Esophagus squamous epithelium (tissue), 5 donors: Measurements from ENCODE around the gene HCN1. TPM values are rescaled to one million over a fixed set of nuclear protein-coding genes. Genes with fewer than 3 reads are reported as not detected.

Experiments
- DNase-seq: peaks from one replicate; lab custom pipeline; 2025; lab: John Stamatoyannopoulos, UW
- H3K27ac ChIP-seq, 4 donors: fragments of 200-600 bp; sonication (generic); one replicate each; pipeline ENCODE4 v1.5.1; 2016 to 2019; ENCODE audit warnings: mild to moderate bottlenecking in 1 of 4
- H3K27me3 ChIP-seq, 4 donors: fragments of 200-600 bp; sonication (generic); 1 replicate in 3 of 4; 2 replicates in 1 of 4; pipeline versions ENCODE4 v1.5.1 to v1.6.0; 2017 to 2021; ENCODE audit warnings: antibody characterized with exemption in 1 of 4
- H3K36me3 ChIP-seq, 3 donors: fragments of 200-600 bp; sonication (generic); one replicate each; pipeline ENCODE4 v1.5.1; 2016 to 2019
- H3K4me1 ChIP-seq, 3 donors: fragments of 200-600 bp; sonication (generic); one replicate each; pipeline ENCODE4 v1.5.1; 2017 to 2019
- H3K4me3 ChIP-seq, 4 donors: fragments of 200-600 bp; sonication (generic); 1 replicate in 3 of 4; 2 replicates in 1 of 4; pipeline ENCODE4 v1.5.1; 2016 to 2019; ENCODE audit warnings: mild to moderate bottlenecking in 2 of 4, moderate library complexity in 1 of 4
- H3K9me3 ChIP-seq, 3 donors: fragments of 200-600 bp; sonication (generic); one replicate each; pipeline ENCODE4 v1.5.1; 2016 to 2019
- POLR2A ChIP-seq, 4 donors: fragments of 450-650 bp; IDR thresholded peaks; one replicate each; pipeline ENCODE4 v1.6.1; 2017; ENCODE audit warnings: antibody characterized with exemption in 4 of 4, mild to moderate bottlenecking in 4 of 4, moderate library complexity in 3 of 4
- WGBS, 2 donors: methylation state at CpG; one replicate each; pipeline ENCODE4 v1.1.5; 2018; 5-methylcytosine and 5-hydroxymethylcytosine counted together
- intact Hi-C: fragments of 100-400 bp; cut with DNase I; formaldehyde crosslinking; loops from one replicate; pipeline ENCODE4 v1.15.0; 2022
- total RNA-seq, 4 donors: library from RNA; depleted of rRNA; stranded (reverse); fragments of >200 nt; gene quantifications; one replicate each; pipeline ENCODE4 v1.1.0, GENCODE V29; 2016
- TF ChIP-seq, protein P1 (sequence below), 6 experiments: fragments of 450-650 bp in 4 of 6; fragments of 200-600 bp in 2 of 6; sonication (generic) in 2 of 6; IDR thresholded peaks; one replicate each; pipeline ENCODE4 v1.5.1; 2016 to 2019; ENCODE audit warnings: antibody characterized with exemption in 6 of 6, mild to moderate bottlenecking in 4 of 6, moderate library complexity in 4 of 6
- donor health status: DM: yes; HTN: yes; CAD: no.

Gene HCN1
- total RNA-seq, 4 donors from 2014 or later: 0.19 TPM; not detected in 3

GRCh38 chr5:45402804-45403455 is 293.2 kb downstream of the HCN1 start:
- H3K36me3 ChIP-seq: no peaks in the 10 kb centered on the region
- no peaks in the 10 kb centered on the region for H3K27me3 ChIP-seq
- no peaks in the 10 kb centered on the region for H3K9me3 ChIP-seq
- H3K4me3 ChIP-seq: no peak overlapping the region
- no peak overlapping the region for H3K27ac ChIP-seq
- intact Hi-C loops: no loop called here
- TF ChIP-seq, protein P1, sequence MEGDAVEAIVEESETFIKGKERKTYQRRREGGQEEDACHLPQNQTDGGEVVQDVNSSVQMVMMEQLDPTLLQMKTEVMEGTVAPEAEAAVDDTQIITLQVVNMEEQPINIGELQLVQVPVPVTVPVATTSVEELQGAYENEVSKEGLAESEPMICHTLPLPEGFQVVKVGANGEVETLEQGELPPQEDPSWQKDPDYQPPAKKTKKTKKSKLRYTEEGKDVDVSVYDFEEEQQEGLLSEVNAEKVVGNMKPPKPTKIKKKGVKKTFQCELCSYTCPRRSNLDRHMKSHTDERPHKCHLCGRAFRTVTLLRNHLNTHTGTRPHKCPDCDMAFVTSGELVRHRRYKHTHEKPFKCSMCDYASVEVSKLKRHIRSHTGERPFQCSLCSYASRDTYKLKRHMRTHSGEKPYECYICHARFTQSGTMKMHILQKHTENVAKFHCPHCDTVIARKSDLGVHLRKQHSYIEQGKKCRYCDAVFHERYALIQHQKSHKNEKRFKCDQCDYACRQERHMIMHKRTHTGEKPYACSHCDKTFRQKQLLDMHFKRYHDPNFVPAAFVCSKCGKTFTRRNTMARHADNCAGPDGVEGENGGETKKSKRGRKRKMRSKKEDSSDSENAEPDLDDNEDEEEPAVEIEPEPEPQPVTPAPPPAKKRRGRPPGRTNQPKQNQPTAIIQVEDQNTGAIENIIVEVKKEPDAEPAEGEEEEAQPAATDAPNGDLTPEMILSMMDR (IDR thresholded peaks at IDR 0.05): no peak
- 60 to 73% methylated on average over 1 of the region's 1 CpG for WGBS, 2 donors
- H3K4me1 ChIP-seq: no peaks in the 10 kb centered on the region
- DNase-seq: no peak

GRCh38 chr5:45399041-45399440 is 297.1 kb downstream of the HCN1 start:
- Histone ChIP-seq H3K36me3 (no peaks in the 10 kb centered on the region), H3K9me3 (no peaks in the 10 kb centered on the region), H3K27me3 (no peaks in the 10 kb centered on the region), H3K4me1 (no peaks in the 10 kb centered on the region), H3K27ac (no peak overlapping the region), H3K4me3 (no peak overlapping the region)
- 14 to 27% methylated on average over 1 of the region's 1 CpG for WGBS, 2 donors
- DNase-seq: no peak
- TF ChIP-seq, protein P1 (IDR thresholded peaks at IDR 0.05): no peak
- TF ChIP-seq POLR2A (IDR thresholded peaks at IDR 0.05): no peak
- intact Hi-C loops: no loop called here

- TF ChIP-seq POLR2A (IDR thresholded peaks at IDR 0.05): no peak
- TF ChIP-seq, protein P1 (IDR thresholded peaks at IDR 0.05): no peak
Observed at GRCh38 chr5:45385321-45386058, 310.7 kb downstream of the HCN1 start.

GRCh38 chr5:45383985-45384384 is 312.2 kb downstream of the HCN1 start:
- H3K4me1 ChIP-seq: no peaks in the 10 kb centered on the region
- no peak overlapping the region for H3K4me3 ChIP-seq
- no peaks in the 10 kb centered on the region for H3K36me3 ChIP-seq
- intact Hi-C loops: no loop called here
- H3K27me3 ChIP-seq: no peaks in the 10 kb centered on the region
- 35 to 52% methylated on average over 2 of the region's 2 CpGs for WGBS, 2 donors
- no peak for DNase-seq
- TF ChIP-seq POLR2A (IDR thresholded peaks at IDR 0.05): no peak
- TF ChIP-seq, protein P1 (IDR thresholded peaks at IDR 0.05): no peak
- no peaks in the 10 kb centered on the region for H3K9me3 ChIP-seq
- no peak overlapping the region for H3K27ac ChIP-seq

More at GRCh38 chr5:45385321-45386058, 310.7 kb downstream of the HCN1 start:
- H3K27ac ChIP-seq: no peak overlapping the region
- H3K36me3 ChIP-seq: no peaks in the 10 kb centered on the region
- no peaks in the 10 kb centered on the region for H3K4me1 ChIP-seq
- H3K27me3 ChIP-seq: no peaks in the 10 kb centered on the region
- no peak for DNase-seq
- intact Hi-C loops: no loop called here
- WGBS, 2 donors: 57 to 67% methylated on average over 6 of the region's 6 CpGs
- H3K4me3 ChIP-seq: no peak overlapping the region
- H3K9me3 ChIP-seq: no peaks in the 10 kb centered on the region

GRCh38 chr5:45382583-45382982 is 313.6 kb downstream of the HCN1 start:
- no peaks in the 10 kb centered on the region for H3K9me3 ChIP-seq
- DNase-seq: no peak

More at GRCh38 chr5:45382583-45382982, 313.6 kb downstream of the HCN1 start:
- Histone ChIP-seq H3K27me3 (no peaks in the 10 kb centered on the region), H3K4me1 (no peaks in the 10 kb centered on the region), H3K4me3 (no peak overlapping the region), H3K36me3 (no peaks in the 10 kb centered on the region), H3K27ac (no peak overlapping the region)
- WGBS, 2 donors: 85% methylated on average over 2 of the region's 2 CpGs
- TF ChIP-seq POLR2A (IDR thresholded peaks at IDR 0.05): no peak
- TF ChIP-seq, protein P1 (IDR thresholded peaks at IDR 0.05): no peak
- intact Hi-C loops: no loop called here
